Measurements from ENCODE around the gene TSC1.

Gene TSC1

DNA sequence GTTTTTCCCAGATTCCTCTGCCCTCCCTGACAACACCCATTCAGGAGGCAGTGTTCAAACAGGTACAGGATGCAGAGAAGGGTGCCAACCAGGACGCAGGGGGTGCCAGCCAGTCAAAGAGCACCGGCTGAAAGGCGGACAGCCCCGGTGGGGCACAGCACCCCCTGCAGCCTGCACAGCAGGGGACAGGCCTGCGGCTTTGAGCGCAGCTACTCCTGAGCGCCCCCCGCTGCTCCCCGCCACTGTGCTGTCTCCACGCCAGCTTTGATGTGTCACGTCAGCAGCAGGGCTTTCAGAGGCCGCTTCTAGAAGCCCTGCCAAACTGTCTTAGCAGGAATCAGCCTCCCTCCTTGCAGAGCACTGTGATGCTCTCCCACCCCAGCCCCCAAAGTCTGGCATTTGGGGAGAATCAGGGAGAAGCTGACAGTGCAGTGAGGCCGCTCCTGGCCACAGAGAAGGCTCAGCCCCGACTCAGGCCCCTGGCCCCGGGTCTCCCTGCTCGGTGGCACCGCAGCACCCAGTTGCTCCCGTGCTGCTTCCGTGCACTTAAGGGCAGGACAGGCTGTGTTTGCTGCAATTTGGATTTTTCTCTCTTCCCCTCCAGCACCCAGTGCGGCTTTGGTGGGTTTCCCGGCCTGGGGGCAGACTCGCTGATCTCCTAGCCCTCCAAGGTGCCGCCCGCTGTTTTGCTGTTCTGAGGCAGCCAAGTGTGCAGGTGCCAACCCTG is 86.6 kb downstream of the TSC1 start:
- no peak for DNase-seq

DNA sequence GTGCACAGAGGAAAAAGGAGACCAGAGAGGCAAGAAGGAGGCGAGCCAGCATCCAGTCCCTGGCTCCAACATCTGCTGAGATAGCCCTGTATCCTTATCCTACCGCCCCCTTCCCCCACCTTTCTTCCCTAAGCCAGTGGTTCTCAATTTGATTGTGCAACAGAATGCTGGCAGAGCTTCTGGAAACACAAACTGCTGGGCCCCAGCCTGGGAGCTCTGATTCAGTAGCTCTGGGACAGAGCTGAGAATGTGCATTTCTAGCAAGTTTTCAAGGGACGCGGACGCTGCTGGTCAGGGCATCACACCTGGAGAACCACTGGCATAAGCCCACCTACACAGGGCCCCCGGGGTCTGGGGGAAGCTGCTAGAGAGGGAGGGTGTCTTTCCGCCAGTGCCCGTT is 87.4 kb downstream of the TSC1 start:
- no peak for DNase-seq

DNA sequence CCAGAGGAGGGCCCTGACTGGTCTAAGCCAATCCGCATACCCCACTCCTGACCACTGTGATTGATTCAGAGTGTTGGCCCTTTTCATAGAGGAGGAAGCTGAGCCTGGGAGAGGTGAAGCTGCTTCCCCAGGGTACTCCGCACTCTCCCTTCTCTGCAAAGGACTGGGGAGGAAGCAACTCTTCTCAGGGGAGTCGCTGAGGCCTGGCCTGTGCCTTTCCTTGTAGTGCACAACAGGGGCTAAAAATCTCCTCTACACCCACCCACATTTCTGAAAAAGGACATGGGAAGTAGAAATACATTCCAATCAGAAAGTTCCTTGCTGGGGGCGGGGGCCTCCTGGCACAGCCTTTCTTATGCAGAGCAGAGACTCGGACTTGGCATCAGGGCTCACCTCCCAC is 88.5 kb downstream of the TSC1 start:
- no peak for DNase-seq

DNA sequence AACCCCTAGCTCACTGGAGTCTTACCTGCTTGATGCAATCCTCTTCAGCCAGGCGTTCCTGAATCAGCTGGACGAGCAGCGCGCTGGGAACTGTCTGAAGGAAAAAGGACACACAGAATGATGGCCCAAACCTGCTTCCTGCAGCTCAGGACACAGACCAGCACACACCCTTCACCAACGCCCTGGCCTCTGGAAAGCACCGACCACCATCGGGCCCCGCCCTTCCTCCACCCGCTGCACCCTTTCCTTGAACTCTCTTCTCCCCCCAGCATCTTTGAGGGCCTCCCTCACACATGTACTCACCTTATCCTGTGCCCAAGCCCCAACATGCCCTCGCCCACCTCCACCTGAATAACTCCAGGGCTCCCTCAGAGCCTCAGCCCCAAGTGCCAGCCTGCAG is 89.6 kb downstream of the TSC1 start:
- DNase-seq: no peak

DNA sequence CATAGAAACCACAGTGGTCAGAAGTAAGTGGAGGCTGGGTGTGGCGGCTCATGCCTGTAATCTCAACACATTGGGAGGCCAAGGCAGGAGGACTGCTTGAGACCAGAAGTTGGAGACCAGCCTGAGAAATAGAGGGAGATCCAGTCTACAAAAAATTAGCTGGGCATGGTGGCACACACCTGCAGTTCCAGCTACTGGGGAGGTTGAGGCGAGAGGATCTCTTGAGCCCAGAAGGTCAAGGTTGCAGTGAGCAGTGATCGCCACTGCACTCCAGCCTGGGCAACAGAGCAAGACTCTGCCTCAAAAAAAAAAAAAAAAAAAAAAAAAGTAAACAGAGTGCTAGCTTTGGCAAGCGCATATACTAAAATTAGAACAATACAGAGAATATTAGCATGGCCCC is 90.9 kb downstream of the TSC1 start:
- no peak for DNase-seq

DNA sequence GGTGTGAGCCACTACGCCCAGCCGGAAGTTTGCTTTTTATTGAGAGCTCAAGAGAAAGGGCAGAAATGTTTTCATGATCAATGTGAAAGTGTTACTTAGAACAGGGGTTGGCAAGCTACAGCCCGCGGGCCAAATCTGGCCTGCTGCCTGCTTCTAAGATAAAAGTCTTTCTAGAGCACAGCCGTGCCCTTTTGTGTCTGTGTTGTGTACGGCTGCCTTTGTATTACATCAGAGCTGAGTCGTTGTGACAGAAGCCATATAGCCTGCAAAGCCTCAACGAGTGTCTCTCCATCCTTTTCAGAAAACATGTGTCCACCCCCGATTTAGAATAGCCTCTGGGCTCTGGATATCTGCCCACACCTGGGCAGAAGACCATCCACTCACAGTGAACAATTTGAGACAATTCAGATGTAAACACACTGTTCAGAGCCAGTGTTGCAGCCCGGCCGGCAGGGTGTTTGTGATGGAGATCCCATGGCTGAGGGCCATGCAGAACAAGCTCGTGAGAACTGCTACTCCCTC is 95.2 kb downstream of the TSC1 start:
- no peak for DNase-seq

DNA sequence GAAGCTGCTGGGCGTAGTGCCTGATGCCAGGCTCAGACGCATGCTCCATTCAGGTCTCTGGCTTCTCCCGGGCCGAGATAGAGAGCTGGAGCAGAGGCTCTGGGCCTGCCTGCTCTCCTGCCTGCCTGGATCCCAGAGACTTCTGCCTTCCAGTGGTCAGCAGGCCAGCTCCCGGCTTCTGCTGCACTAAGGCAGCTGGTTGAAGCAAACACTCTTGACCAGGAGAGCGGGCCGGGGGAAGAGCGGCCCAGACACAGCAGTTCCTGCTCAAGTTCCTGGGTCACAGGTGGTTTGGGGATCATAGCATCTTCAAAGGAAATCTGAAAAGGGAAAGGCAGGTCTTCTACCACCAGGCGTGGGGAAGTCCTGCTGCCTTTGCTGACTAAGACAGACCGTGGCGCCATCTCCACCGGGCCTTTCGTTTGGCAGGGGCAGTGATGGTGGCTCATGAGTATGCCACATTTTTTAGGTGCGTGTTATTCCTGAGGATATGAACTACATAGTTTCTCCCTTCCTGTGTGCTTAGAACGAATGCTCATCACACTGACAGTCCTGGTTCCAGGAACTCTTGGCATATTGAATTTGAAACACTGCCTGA is 97.4 kb downstream of the TSC1 start:
- DNase-seq: no peak

DNA sequence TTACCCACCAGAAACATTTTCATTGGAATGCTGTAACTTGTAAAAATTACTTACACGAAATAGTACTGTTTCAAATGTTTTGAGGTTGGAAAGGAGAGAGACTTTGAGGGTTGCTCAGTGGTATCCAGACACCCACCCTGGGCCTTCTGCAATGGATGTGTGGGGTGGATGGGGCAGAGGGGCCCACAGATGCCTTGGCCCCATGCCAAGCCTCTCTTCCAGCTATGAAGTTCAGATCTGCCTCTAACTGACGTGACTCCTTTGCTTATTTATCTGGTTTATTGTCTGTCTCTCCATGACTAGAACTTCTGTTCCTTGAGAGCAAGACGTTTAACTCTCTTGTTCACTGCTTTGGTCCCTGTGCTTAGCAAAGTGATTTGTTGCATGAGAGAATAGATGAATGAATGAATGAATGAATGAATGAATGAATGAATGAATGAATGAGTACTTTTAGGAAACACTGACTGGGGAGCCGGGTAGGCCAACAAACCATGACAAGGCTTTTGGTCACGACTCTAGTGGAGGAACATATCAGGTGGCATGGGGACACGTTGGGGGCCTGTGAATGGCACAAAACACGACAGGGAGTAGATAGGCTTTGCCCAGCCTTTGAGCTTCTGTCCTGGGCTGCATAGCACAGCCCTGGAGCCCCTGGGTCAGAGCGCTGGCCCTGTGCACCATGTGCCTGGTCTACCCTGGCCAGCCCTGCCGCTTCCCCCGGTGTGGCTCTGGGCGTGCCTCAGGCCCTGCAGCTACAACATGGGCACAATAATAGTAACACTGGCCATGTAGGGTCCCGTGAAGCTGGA is 98.1 kb downstream of the TSC1 start:
- DNase-seq: no peak

DNA sequence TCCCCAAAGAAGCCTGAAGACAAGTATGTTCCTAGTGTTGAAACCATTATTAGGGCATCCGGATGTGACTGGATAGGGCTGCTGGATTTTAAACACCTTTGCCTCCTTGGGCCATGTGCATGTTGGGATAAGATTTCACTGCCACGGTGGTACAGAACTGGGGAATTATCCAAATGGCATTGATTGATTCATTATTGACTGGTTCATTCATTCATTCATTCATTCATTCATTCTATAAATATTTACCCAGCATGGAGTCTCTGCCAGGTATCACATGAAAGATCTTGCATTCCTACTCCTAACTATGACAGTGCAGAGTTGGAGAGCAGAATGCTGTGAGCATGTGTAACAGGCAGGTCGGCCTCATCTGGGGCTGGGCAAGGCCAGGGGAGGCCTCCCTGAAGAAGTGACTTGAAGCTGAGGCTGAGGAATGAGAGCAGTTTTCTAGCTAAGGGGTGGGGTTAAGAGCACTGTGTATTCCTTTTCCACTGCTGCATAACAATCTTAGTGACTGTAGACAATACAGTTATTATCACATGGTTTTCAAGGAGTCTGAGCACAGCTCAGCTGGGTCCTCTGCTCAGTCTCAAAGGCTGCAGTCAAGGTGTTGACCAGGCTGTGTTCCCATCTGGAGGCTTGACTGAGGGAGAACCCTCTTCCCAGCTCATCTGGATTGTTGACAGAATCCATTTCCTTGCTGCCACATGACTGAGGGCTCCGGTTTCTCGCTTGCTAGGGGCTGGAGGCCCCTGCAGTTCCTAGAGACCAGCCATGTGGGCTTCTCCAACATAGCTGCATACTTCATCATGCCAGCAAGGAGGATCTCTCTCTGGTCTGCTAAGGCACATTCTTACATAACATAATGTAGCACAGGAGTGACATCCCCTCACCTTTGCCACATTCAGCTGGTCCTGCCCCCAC is 102.0 kb downstream of the TSC1 start:
- DNase-seq: no peak

Measured in activated CD4-positive, alpha-beta T cell treated with anti-CD3 and anti-CD28 coated beads, Interleukin-10, Interleukin-2, amounts not matched to agents 100 ng/mL and 50 ng/mL, durations not matched to agents 16 hours and 8 hours (primary cell).